Caki2 (cell line): ENCODE measurements around the gene AVEN. TPM values are rescaled to one million over a fixed set of nuclear protein-coding genes. Genes with fewer than 3 reads are reported as not detected.
"Not testable (repeated sequence)": the region's sequence is repeated elsewhere in the genome, so short reads cannot be mapped to it uniquely, and the experiment has no call there.

Source experiments
- DNase-seq: peaks from one replicate; pipeline ENCODE4 v3.0.0-alpha.2; 2015; ENCODE audit warnings: low read depth
- in situ Hi-C: cut with HindIII; loops from 2 replicates; pipeline ENCODE4 v1.10.0; 2016; ENCODE audit warnings: low sequenced_read_pairs, low pct_unique_long_range_greater_than_20kb, mixed read lengths
- total RNA-seq: library from RNA; depleted of rRNA; stranded (reverse); fragments of >200 nt; shearing (Covaris generic); gene quantifications from 2 replicates; pipeline ENCODE4 v1.2.3, GENCODE V29; 2014; ENCODE audit warnings: low replicate concordance

Gene AVEN
- total RNA-seq, 1 experiment from 2014 or later = 14.2 TPM

DNA sequence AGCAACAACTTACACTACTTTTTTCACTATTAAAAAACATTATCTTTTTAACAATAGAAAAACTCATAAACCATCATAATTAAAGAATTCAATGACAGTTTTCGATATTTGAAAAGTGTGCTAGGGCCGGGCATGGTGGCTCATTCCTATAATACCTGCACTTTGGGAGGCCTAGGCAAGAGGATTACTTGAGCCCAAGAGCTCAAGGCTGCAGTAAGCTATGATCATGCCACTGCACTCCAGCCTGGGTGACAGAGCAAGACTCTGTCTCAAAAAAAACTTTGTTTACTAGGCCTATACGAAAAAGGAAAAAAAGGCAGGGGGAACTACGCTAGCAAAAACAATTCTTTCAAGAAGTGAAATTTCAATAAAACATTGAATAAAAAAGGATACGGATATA, 28.1 kb downstream of the AVEN start:
- no peak for DNase-seq
- in situ Hi-C loops = no loop called here

DNA sequence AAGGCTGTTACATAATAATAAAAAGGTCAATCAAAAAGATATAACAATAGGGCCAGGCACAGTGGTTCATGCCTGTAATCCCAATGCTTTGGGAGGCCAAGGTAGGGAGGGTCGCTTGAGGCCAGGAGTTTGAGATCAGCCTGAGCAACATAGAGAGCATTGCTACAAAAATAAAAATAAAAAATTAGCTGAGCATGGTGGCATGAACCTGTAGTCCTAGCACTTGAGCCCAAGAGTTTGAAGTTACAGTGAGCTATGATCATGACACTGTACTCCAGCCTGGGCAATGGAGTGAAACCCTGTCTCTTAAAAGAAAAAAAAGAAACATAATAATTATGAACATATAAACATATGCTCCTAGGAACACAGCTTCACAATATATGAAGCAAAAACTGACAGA, 29.3 kb downstream of the AVEN start:
- DNase-seq = no peak
- in situ Hi-C loops = no loop called here

DNA sequence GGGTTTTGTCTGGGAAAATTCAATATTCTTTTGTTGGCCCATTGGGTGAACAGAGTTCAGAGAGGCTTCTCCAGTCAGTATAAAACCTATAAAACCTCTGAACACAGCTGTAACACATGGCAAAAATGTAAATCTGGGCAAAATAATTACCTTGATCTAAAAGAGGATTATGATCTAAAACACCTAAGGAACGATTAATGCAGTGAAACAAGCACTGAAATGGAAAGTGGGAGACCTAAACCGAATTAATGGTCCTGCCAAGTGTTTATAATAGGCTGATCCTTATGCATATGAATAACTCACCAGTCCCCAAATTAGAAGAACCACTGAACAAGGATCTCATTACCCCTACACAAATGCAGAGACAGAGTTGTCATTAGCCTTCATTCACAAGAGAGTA, 32.6 kb downstream of the AVEN start:
- DNase-seq = no peak
- in situ Hi-C loops = no loop called here

DNA sequence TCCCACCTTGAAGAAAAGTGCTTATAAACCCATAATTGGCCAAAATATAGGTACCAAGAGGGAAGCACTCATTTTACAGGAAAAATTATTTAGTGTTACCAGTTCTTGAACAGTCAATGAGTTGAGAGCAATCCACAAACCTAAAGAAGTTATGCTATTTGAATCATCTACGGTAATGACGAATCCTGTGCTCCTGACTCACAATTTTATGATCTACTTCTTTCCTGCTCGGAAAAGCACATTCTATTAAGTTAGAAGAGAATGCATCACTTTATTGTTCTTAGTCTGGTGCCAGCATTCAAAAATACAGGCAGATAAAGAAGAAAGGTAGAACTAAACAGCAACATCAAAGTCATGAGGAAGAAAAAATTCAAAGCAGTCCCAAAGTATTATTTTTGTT, 37.5 kb downstream of the AVEN start:
- in situ Hi-C loops = no loop called here
- DNase-seq = no peak

DNA sequence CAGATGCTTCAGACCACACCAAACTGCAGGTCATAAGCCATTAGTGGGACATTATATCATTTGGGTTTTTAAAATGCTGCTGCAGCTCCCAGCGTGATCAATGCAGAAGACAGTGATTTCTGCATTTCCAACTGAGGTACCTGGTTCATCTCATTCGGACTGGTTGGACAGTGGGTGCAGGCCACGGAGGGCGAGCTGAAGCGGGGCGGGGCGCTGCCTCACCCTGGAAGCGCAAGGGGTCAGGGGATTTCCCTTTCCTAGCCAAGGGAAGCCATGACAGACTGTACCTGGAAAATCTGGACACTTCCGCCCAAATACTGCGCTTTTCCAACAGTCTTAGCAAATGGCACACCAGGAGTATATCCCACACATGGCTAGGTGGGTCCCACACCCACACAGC, 43.3 kb downstream of the AVEN start:
- DNase-seq, in situ Hi-C loops: not testable (repeated sequence)

DNA sequence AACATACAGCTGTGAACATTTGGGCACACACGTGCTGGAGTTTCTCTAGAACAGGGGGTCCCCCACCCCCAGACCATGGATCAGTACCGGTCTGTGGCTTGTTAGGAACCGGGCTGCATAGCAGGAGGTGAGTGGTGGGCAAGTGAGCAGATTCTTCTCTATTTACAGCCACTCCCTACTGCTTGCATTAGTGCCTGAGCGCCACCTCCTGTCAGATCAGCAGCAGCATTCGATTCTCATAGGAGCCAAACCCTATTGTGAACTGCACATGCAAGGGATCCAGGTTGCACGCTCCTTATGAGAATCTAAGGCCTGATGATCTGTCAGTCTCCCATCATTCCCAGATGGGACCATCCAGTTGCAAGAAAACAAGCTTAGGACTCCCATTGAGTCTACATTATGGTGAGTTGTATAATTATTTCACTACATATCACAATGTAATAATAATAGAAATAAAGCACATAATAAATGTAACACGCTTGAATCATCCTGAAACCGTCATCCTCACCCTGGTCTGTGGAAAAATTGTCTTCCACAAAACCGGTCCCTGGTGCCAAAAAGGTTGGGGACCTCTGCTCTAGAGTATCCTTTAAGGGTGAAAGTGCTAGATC, 44.9 kb downstream of the AVEN start:
- DNase-seq = no peak
- in situ Hi-C loops = no loop called here

DNA sequence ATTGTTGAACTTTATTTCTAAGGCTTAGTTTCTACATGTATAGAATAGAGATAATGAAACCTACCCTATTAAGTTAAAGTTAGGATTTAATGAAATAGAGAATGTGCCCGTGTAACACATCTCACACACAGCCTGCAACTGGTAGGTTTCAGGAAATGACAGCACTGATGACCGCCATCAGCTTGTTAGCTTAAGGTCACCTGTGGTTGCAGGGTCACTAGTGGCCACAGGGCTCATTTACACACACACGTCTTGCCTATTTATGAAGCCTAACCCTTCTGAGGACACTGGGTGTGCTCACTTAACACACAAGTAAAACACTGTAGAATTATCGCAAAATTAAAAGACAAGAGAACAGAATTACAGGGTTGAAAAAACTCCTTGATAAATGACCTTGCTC, 50.6 kb downstream of the AVEN start:
- DNase-seq = no peak
- in situ Hi-C loops = no loop called here

GRCh38 chr15:33987444-33987843, 51.6 kb downstream of the AVEN start:
- in situ Hi-C loops = no loop called here
- no peak for DNase-seq

- in situ Hi-C loops = no loop called here
- no peak for DNase-seq
Observed at GRCh38 chr15:33985751-33986150, 53.3 kb downstream of the AVEN start.

DNA sequence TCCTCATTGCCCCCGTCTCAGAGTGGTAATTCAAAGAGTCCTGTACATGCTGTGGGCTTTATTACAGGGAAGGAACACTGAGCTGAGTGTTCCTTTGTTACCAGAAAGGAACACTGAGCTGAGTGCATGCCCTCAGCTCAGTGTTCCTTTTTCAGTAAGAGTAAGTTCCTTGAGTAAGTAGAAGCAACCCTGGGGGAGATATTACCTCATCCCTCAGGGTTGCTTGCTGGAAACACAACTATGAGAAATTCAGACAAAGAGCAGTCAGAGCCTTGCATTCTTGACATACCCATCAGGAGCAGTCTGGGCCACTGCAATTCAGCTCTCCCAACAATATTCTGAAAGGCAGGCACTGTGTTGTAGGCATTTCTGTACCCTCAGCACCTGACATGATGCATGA, 53.7 kb downstream of the AVEN start:
- no peak for DNase-seq
- in situ Hi-C loops = no loop called here

DNA sequence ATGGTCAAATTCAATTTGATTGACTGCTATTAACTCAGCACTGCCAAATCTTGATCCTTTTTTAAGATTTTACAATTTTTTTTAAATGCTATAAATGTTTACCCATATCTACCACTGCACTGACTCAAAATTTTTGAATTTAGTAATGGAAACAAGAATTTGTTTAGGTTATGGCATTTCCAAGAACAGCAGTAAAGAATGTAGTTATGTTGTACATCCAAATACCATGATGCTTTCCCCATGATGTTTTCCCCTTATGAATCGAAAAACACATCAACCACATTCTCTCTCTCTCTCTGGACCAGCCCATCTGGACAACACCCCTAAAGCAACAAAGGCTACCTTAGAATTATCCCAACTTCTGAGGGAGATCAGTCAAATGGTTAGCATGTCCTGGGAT, 56.5 kb downstream of the AVEN start:
- DNase-seq = no peak
- in situ Hi-C loops = no loop called here

DNA sequence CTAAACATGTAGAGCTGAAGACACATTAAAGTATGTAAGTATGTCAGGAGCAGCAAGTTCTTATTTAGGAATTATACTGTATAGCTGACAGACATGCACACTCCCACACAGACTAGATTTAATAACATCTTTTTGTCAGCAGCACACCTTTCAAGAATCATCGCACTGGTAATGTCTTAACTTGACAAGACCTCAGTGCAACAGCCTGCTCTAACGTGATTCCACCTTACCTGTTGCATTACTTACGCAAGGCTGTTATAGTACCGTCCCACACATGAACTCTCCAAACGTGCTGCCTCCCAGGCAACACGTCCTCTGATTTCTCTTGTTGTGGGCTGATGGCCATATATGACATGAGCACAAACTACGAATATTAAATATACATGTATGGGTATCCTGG, 58.8 kb downstream of the AVEN start:
- DNase-seq = no peak
- in situ Hi-C loops = no loop called here

GRCh38 chr15:33975022-33975565, 63.9 kb downstream of the AVEN start:
- in situ Hi-C loops = no loop called here
- no peak for DNase-seq

DNA sequence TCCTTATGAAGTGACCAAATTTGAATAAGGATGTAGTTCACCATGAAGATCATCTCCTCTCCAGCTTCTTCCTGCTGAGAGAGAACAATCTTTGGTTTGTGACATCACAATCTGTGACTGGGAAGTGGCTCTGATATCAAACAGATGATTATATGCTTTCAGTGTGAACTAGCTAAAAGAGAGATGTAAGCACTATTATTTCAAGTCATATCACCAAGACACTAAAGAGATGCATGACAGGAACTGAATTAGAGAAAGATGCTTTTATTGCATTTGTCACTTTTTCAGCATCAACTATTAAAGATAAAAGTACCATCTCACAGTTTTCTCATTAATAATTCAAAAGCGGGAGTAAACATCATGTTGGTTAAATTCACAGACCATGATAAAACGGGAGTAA, 67.2 kb downstream of the AVEN start:
- in situ Hi-C loops = no loop called here
- no peak for DNase-seq

GRCh38 chr15:33968821-33969220, 70.2 kb downstream of the AVEN start:
- no peak for DNase-seq
- in situ Hi-C loops = no loop called here

DNA sequence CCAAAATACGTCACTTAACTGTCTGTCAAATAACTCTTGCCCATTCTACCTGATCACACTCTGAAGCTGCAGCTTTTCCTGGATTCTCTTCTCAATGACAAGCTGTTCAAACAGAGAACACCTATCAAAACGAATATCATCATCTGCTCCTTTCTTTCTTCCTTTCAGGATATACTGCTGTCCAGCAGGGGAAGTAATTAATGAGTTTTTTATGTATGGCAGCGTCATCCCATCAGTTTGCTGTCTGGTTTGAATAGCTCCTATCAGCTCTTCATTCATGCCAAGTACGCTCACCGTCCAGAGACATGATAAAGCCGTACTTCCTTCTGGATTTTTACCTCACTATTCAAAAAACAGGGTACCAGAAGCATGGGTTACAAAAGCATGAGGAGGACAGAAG, 70.8 kb downstream of the AVEN start, which contains the start of gene CHRM5:
CHRM5 (plus strand) TSS at position 274 of the 400 bp plus-strand sequence. CDS start 94,221 bp downstream, outside the sequence.
- in situ Hi-C loops = no loop called here
- DNase-seq = no peak

DNA sequence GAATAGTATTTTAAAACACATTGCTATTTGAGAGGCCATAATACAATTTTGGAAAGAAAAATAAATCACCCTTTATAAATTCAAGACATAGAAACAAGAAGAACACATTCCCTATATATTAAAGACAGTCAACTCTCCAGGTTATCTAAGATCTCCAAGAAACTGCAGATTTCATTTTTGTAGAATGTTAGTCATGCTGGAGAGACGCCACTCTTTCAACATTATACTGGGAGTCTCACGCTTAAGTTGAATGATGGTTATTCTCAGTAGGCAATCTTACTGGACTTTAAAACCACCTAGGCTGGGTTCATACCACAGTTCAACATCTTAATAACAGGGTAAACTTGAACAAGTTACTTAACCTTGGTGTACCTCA, 74.4 kb downstream of the AVEN start:
- no peak for DNase-seq
- in situ Hi-C loops = no loop called here

- in situ Hi-C loops = no loop called here
- DNase-seq = peak; percentile 17
Observed at GRCh38 chr15:33963831-33964664, 75.0 kb downstream of the AVEN start.

GRCh38 chr15:33960549-33960935, 78.5 kb downstream of the AVEN start:
- in situ Hi-C loops = no loop called here
- DNase-seq = no peak
